HL-60 (cell line): ENCODE results near the gene CCNC.

Experiments
- DNase-seq, 2 experiments: peaks; one replicate each; pipeline ENCODE4 v3.0.0-alpha.2; 2010 to 2020; ENCODE audit warnings: low read depth in 1 of 2, low spot score in 1 of 2
- H3K27ac ChIP-seq: fragments of 250-450 bp; sonication (Bioruptor Pico); replicated peaks from 2 replicates; pipeline ENCODE4 v1.5.1; 2020; ENCODE audit warnings: mild to moderate bottlenecking, moderate library complexity
- H3K27me3 ChIP-seq: fragments of 250-450 bp; sonication (Bioruptor Pico); 2 replicates; pipeline ENCODE4 v1.5.1; 2021; ENCODE audit warnings: mild to moderate bottlenecking, moderate library complexity; ENCODE audit not compliant: insufficient read depth, poor library complexity, severe bottlenecking
- H3K4me3 ChIP-seq: replicated peaks from 2 replicates; pipeline ENCODE4 v1.5.1; 2011; ENCODE audit warnings: mild to moderate bottlenecking, control low read depth, low read length; ENCODE audit not compliant: insufficient read depth
- GABPA ChIP-seq: IDR thresholded peaks from 2 replicates; pipeline ENCODE4 v1.6.1; 2012; ENCODE audit warnings: low read depth
- POLR2AphosphoS5 ChIP-seq: IDR thresholded peaks from 2 replicates; pipeline ENCODE4 v1.6.1; 2012; ENCODE audit warnings: low read depth
- SPI1 ChIP-seq: IDR thresholded peaks from 2 replicates; pipeline ENCODE4 v1.6.1; 2012; ENCODE audit warnings: low read depth, mild to moderate bottlenecking, borderline replicate concordance
- TF ChIP-seq, protein P1 (sequence below): IDR thresholded peaks from one replicate; pipeline ENCODE4 v1.5.1; 2011; ENCODE audit warnings: low read length, control low read depth, inconsistent platforms; ENCODE audit not compliant: insufficient read depth
- TF ChIP-seq, protein P2 (sequence below): IDR thresholded peaks from 2 replicates; pipeline ENCODE4 v1.6.1; 2012; ENCODE audit warnings: low read depth; ENCODE audit not compliant: insufficient replicate concordance

Gene CCNC

DNA sequence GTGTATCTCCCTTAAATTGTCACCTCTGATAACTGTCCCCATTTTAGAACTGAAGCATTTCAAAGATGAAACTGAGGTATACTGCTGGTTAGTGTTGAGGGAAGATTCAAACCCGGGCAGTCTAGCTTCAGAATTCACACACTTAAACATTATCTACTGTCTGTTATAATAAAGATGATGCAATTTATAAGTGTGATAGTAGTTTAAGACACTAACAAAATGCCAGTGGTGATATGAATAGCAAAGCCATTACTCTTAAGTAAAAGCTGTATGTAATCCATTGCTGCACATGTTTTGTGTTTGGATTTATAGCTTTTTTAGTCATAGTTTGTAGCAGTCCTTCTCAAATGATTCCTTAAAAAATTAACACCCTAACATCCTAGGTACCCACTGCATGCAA is 73.0 kb downstream of the CCNC start:
- Histone ChIP-seq H3K27ac (no peak overlapping the region), H3K4me3 (no peak overlapping the region), H3K27me3 (no peaks in the 10 kb centered on the region)
- TF ChIP-seq POLR2AphosphoS5 (no peak), SPI1 (no peak), GABPA (no peak)
- TF ChIP-seq, protein P1, sequence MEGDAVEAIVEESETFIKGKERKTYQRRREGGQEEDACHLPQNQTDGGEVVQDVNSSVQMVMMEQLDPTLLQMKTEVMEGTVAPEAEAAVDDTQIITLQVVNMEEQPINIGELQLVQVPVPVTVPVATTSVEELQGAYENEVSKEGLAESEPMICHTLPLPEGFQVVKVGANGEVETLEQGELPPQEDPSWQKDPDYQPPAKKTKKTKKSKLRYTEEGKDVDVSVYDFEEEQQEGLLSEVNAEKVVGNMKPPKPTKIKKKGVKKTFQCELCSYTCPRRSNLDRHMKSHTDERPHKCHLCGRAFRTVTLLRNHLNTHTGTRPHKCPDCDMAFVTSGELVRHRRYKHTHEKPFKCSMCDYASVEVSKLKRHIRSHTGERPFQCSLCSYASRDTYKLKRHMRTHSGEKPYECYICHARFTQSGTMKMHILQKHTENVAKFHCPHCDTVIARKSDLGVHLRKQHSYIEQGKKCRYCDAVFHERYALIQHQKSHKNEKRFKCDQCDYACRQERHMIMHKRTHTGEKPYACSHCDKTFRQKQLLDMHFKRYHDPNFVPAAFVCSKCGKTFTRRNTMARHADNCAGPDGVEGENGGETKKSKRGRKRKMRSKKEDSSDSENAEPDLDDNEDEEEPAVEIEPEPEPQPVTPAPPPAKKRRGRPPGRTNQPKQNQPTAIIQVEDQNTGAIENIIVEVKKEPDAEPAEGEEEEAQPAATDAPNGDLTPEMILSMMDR, result no peak
- TF ChIP-seq, protein P2, sequence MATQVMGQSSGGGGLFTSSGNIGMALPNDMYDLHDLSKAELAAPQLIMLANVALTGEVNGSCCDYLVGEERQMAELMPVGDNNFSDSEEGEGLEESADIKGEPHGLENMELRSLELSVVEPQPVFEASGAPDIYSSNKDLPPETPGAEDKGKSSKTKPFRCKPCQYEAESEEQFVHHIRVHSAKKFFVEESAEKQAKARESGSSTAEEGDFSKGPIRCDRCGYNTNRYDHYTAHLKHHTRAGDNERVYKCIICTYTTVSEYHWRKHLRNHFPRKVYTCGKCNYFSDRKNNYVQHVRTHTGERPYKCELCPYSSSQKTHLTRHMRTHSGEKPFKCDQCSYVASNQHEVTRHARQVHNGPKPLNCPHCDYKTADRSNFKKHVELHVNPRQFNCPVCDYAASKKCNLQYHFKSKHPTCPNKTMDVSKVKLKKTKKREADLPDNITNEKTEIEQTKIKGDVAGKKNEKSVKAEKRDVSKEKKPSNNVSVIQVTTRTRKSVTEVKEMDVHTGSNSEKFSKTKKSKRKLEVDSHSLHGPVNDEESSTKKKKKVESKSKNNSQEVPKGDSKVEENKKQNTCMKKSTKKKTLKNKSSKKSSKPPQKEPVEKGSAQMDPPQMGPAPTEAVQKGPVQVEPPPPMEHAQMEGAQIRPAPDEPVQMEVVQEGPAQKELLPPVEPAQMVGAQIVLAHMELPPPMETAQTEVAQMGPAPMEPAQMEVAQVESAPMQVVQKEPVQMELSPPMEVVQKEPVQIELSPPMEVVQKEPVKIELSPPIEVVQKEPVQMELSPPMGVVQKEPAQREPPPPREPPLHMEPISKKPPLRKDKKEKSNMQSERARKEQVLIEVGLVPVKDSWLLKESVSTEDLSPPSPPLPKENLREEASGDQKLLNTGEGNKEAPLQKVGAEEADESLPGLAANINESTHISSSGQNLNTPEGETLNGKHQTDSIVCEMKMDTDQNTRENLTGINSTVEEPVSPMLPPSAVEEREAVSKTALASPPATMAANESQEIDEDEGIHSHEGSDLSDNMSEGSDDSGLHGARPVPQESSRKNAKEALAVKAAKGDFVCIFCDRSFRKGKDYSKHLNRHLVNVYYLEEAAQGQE, result no peak
- no peak for DNase-seq
